ENCODE results near the gene OR51F2.

DNA sequence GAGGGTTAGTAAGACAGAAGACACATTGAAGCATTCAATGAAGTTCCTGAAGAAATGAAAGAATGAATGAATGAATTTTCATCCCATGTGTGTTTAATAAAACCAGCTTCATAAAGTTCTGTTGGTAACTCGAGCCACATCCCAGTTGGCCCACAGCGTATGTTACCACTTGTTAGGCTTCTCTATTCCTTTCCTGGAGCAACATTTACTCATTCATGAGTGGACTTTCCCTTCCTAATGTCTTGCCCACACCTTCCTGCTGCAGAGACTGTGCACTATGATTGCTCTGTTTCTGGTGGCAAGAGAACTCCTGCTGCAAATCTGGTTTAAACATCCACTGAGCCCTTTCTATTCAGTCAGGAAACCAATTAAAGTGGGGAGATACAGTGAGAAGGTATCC, 23.9 kb upstream of the OR51F2 start:
- TF ChIP-seq POLR2A (IDR thresholded peaks at IDR 0.05; ENCODE audit: low read depth, low read length), result no peak
- TF ChIP-seq TAF1 (IDR thresholded peaks at IDR 0.05; ENCODE audit: borderline replicate concordance, low read depth, low read length), result no peak
- no peak for TF ChIP-seq POLR2AphosphoS5 (IDR thresholded peaks at IDR 0.05; ENCODE audit: low read depth, low read length)

Measured in GM12892 (cell line).